H1 (cell line): ENCODE results near the gene CLEC18C.
"Not testable (repeated sequence)": the region's sequence is repeated elsewhere in the genome, so short reads cannot be mapped to it uniquely, and the experiment has no call there.

Experiments used
- CHD2 ChIP-seq: IDR thresholded peaks from 2 replicates; pipeline ENCODE4 v1.6.1; 2012; ENCODE audit warnings: low read length, improper control_type of control experiment
- CTCF ChIP-seq, 3 experiments: IDR thresholded peaks; 1 replicate in 2 of 3; 2 replicates in 1 of 3; pipeline versions ENCODE4 v1.5.1 to v1.6.1; 2011; ENCODE audit warnings: low read length in 3 of 3, mild to moderate bottlenecking in 3 of 3, inconsistent platforms in 2 of 3, low read depth in 1 of 3, moderate library complexity in 1 of 3; ENCODE audit not compliant: insufficient read depth in 1 of 3; ENCODE audit errors: control extremely low read depth in 1 of 3
- EGR1 ChIP-seq: IDR thresholded peaks from 2 replicates; pipeline ENCODE4 v1.6.1; 2011; ENCODE audit warnings: low read depth, low read length, borderline replicate concordance
- EP300 ChIP-seq, 2 experiments: IDR thresholded peaks; 1 replicate in 1 of 2; 2 replicates in 1 of 2; pipeline ENCODE4 v1.6.1; 2011 to 2012; ENCODE audit warnings: low read depth in 2 of 2, low read length in 2 of 2, mild to moderate bottlenecking in 2 of 2, borderline replicate concordance in 1 of 2, inconsistent platforms in 1 of 2, moderate library complexity in 1 of 2
- EZH2 ChIP-seq: fragments of 200-600 bp; sonication (generic); IDR thresholded peaks from 2 replicates; pipeline ENCODE4 v1.7.1; 2012; ENCODE audit warnings: low read depth, mild to moderate bottlenecking, moderate library complexity, low read length, inconsistent platforms; ENCODE audit not compliant: severe bottlenecking
- GABPA ChIP-seq: IDR thresholded peaks from 2 replicates; pipeline ENCODE4 v1.6.1; 2011; ENCODE audit warnings: mild to moderate bottlenecking, low read length, moderate library complexity, borderline replicate concordance; ENCODE audit not compliant: insufficient read depth
- KDM1A ChIP-seq: fragments of 200-600, 300-600 bp; sonication (generic); IDR thresholded peaks from 2 replicates; pipeline ENCODE4 v1.7.1; 2016; ENCODE audit warnings: mild to moderate bottlenecking, low read length, borderline replicate concordance
- MAX ChIP-seq: IDR thresholded peaks from 2 replicates; pipeline ENCODE4 v1.6.1; 2012; ENCODE audit warnings: inconsistent platforms
- NANOG ChIP-seq: IDR thresholded peaks from 2 replicates; pipeline ENCODE4 v1.6.1; 2011; ENCODE audit warnings: low read length, low read depth, mild to moderate bottlenecking, inconsistent platforms; ENCODE audit not compliant: insufficient read depth, poor library complexity, severe bottlenecking
- POLR2A ChIP-seq, 2 experiments: IDR thresholded peaks; 1 replicate in 1 of 2; 2 replicates in 1 of 2; pipeline ENCODE4 v1.6.1; 2011; ENCODE audit warnings: low read depth in 2 of 2, low read length in 2 of 2, mild to moderate bottlenecking in 2 of 2; ENCODE audit errors: control extremely low read depth in 1 of 2
- POLR2AphosphoS5 ChIP-seq: IDR thresholded peaks from 2 replicates; pipeline ENCODE4 v1.6.1; 2011; ENCODE audit warnings: low read depth, low read length
- RAD21 ChIP-seq, 2 experiments: IDR thresholded peaks in 1 of 2; conservative IDR thresholded peaks in 1 of 2; 2 replicates each; pipeline ENCODE4 v1.6.1; 2011; ENCODE audit warnings: low read depth in 2 of 2, low read length in 2 of 2, improper control_type of control experiment in 1 of 2, inconsistent platforms in 1 of 2, mild to moderate bottlenecking in 1 of 2, moderate library complexity in 1 of 2
- SIN3A ChIP-seq, 2 experiments: IDR thresholded peaks in 1 of 2; conservative IDR thresholded peaks in 1 of 2; 2 replicates each; pipeline ENCODE4 v1.6.1; 2011 to 2012; ENCODE audit warnings: low read length in 2 of 2, improper control_type of control experiment in 1 of 2, low read depth in 1 of 2, mild to moderate bottlenecking in 1 of 2

GRCh38 chr16:70188608-70188915, 15.0 kb downstream of the CLEC18C start:
- not testable (repeated sequence) for TF ChIP-seq POLR2AphosphoS5; CTCF (IDR thresholded peaks at IDR 0.05; ENCODE audit: control extremely low read depth in 1 of 3, insufficient read depth in 1 of 3, low read depth in 1 of 3, low read length in 3 of 3); EGR1; EZH2; KDM1A; POLR2A (IDR thresholded peaks at IDR 0.05; ENCODE audit: control extremely low read depth in 1 of 2, low read depth in 2 of 2, low read length in 2 of 2); SIN3A (conservative IDR thresholded peaks at IDR 0.05 in 1 of 2, IDR thresholded peaks at IDR 0.05 in 1 of 2; ENCODE audit: low read depth in 1 of 2, low read length in 2 of 2); MAX; CHD2; RAD21 (IDR thresholded peaks at IDR 0.05 in 1 of 2, conservative IDR thresholded peaks at IDR 0.05 in 1 of 2; ENCODE audit: low read depth in 2 of 2, low read length in 2 of 2); NANOG; GABPA; EP300 (IDR thresholded peaks at IDR 0.05; ENCODE audit: borderline replicate concordance in 1 of 2, low read depth in 2 of 2, low read length in 2 of 2)
